GM21717 (cell line): ENCODE measurements around the gene LRCH2.

Experiments used
- ATAC-seq: cut with Tn5 transposase; IDR thresholded peaks from one replicate; pipeline ENCODE4 v1.9.1; 2021; ENCODE audit warnings: mild to moderate bottlenecking, moderate library complexity; ENCODE audit not compliant: unreplicated experiment

LRCH2 gene

DNA sequence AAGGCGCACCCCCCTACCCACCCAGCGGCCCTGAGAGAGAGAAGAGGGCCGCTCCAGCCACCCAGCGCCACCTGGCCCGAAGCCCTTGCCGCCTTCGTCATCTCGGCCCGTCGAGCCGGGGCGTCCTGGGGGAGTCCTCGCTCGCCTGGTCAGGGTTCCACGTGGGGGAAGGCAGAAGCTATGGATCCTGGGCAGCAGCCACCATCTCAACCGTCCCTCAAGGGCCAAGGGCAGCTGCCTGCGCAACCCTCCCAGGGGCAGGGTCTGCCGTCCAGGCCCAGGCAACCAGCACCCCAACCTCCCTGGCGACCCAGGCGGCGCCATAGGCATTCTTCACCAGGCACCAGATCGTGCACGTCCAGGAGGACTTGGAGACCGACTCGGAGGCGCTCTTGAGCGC lies 165.0 kb downstream of the LRCH2 start:
- no peak for ATAC-seq

DNA sequence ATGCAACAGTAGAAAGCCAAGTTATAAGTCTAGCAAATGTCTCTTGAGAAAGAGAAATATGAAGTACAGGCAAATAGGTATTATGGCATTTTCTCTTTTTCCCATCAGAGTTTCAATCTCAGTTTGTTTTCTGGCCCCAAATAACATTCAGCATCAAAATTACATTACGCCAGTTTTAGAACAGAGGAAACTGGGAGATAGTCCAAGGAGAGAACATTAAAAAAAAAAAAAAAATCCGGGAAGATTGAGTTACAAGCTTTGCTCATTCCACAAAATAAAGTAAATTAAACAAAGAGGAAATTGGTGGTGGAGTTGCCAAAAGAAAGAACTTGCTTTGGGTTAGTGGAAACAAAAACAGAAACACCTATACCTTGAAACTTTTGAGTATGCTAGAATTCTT lies 166.1 kb downstream of the LRCH2 start:
- ATAC-seq, result no peak

DNA sequence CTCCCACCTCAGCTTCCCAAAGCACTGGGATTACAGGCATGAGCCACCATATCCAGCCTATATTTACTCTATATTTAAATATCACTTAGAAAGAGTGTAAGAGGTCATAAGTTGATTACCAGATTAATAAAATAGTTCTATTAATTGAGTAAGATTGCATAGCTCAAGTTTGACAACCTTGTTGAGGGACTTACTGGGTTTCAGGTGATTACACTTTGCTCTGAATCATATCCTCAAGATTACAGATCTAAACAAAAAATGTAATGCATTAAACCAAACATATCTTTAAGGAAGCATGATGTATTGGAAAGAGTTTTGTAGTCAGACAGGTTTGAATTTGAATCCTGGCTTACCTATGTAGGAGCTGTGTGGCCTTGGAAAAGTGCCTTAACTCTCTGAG lies 168.6 kb downstream of the LRCH2 start:
- no peak for ATAC-seq
